HepG2 (cell line): ENCODE data around the gene FBXO24. TPM values are rescaled to one million over a fixed set of nuclear protein-coding genes. Genes with fewer than 3 reads are reported as not detected.

Source experiments
- AHR ChIP-seq: IDR thresholded peaks from 2 replicates; pipeline ENCODE4 v1.6.1; 2018; ENCODE audit warnings: missing genetic modification reagents, missing compliant biosample characterization
- HMGA1 ChIP-seq: sonication (generic); formaldehyde crosslinking; conservative IDR thresholded peaks from 2 replicates; pipeline ENCODE4 v1.4.0; 2020; ENCODE audit warnings: missing genetic modification reagents
- NCOA1 ChIP-seq: sonication (generic); formaldehyde crosslinking; IDR thresholded peaks from 2 replicates; pipeline ENCODE4 v1.9.0; 2021; ENCODE audit warnings: missing genetic modification reagents
- NR1H2 ChIP-seq: sonication (generic); formaldehyde crosslinking; IDR thresholded peaks from 2 replicates; pipeline ENCODE4 v1.8.1; 2022; ENCODE audit warnings: low read depth, missing genetic modification reagents, borderline replicate concordance
- PHF20 ChIP-seq: sonication (generic); formaldehyde crosslinking; IDR thresholded peaks from 2 replicates; pipeline ENCODE4 v1.5.0; 2020; ENCODE audit warnings: mild to moderate bottlenecking, missing genetic modification reagents
- RBM39 ChIP-seq: fragments of 200-400 bp; formaldehyde crosslinking; IDR thresholded peaks from one replicate; pipeline ENCODE4 v1.6.1; 2018; ENCODE audit warnings: antibody characterized with exemption, mild to moderate bottlenecking, low read depth, low read length; ENCODE audit not compliant: poor library complexity, severe bottlenecking
- RFX3 ChIP-seq: IDR thresholded peaks from 2 replicates; pipeline ENCODE4 v1.6.1; 2016; ENCODE audit warnings: missing biosample characterization, missing genetic modification reagents
- SOX5 ChIP-seq: IDR thresholded peaks from 2 replicates; pipeline ENCODE4 v1.6.1; 2016; ENCODE audit warnings: borderline replicate concordance
- SP140L ChIP-seq: sonication (generic); formaldehyde crosslinking; IDR thresholded peaks from 2 replicates; pipeline ENCODE4 v1.4.0; 2020; ENCODE audit warnings: missing genetic modification reagents, borderline replicate concordance
- ZBTB42 ChIP-seq: sonication (generic); formaldehyde crosslinking; IDR thresholded peaks from 2 replicates; pipeline ENCODE4 v1.5.0; 2020; ENCODE audit warnings: mild to moderate bottlenecking, missing genetic modification reagents
- ZNF30 ChIP-seq: sonication (generic); formaldehyde crosslinking; IDR thresholded peaks from 2 replicates; pipeline ENCODE4 v1.5.0; 2020; ENCODE audit warnings: mild to moderate bottlenecking, missing genetic modification reagents
- ZNF446 ChIP-seq: sonication (generic); formaldehyde crosslinking; IDR thresholded peaks from 2 replicates; pipeline ENCODE4 v1.5.0; 2020; ENCODE audit warnings: mild to moderate bottlenecking, missing genetic modification reagents
- ZNF547 ChIP-seq: sonication (generic); formaldehyde crosslinking; IDR thresholded peaks from 2 replicates; pipeline ENCODE4 v1.5.1; 2020; ENCODE audit warnings: mild to moderate bottlenecking, missing genetic modification reagents
- polyA plus RNA-seq, 8 experiments: library from polyadenylated mRNA; depleted of rRNA in 3 of 8; stranded (reverse) in 7 of 8; unstranded in 1 of 8; fragments of >200 nt; fragmentation: Illumina TruSeq in 4 of 8; extraction: Trizol in 4 of 8; gene quantifications; 2 replicates each; pipeline versions ENCODE4 v1.2.1 to v1.2.3, GENCODE V29; 2011 to 2016; ENCODE audit warnings: low read depth in 4 of 8, missing spikeins in 1 of 8, mixed read lengths in 1 of 8; ENCODE audit not compliant: insufficient read depth in 1 of 8
- total RNA-seq, 5 experiments: library from RNA; depleted of rRNA; stranded (reverse); fragments of >200 nt; fragmentation: Illumina TruSeq; extraction: Trizol; gene quantifications; 2 replicates each; pipeline ENCODE4 v1.2.3, GENCODE V29; 2016; ENCODE audit warnings: low read depth in 1 of 5
- TF ChIP-seq, protein P1 (sequence below): sonication (generic); formaldehyde crosslinking; IDR thresholded peaks from 2 replicates; pipeline ENCODE4 v1.5.0; 2020; ENCODE audit warnings: mild to moderate bottlenecking, missing genetic modification reagents
- TF ChIP-seq, protein P2 (sequence below): IDR thresholded peaks from 2 replicates; pipeline ENCODE4 v1.6.1; 2018; ENCODE audit warnings: missing genetic modification reagents, mild to moderate bottlenecking, missing compliant biosample characterization
- TF ChIP-seq, protein P3 (sequence below): sonication (generic); formaldehyde crosslinking; IDR thresholded peaks from 2 replicates; pipeline ENCODE4 v1.5.0; 2020; ENCODE audit warnings: missing genetic modification reagents
- TF ChIP-seq, protein P4 (sequence below): sonication (generic); formaldehyde crosslinking; IDR thresholded peaks from one replicate; pipeline ENCODE4 v1.5.1; 2020; ENCODE audit warnings: mild to moderate bottlenecking, missing genetic modification reagents; ENCODE audit errors: not compliant biosample characterization

Gene FBXO24
- total and polyA plus RNA-seq, 2 of the 13 experiments (the other 11 are each of a cell fraction or from before 2014, with no cell fraction given): 0.20 to 0.55 TPM

- TF ChIP-seq, protein P1, sequence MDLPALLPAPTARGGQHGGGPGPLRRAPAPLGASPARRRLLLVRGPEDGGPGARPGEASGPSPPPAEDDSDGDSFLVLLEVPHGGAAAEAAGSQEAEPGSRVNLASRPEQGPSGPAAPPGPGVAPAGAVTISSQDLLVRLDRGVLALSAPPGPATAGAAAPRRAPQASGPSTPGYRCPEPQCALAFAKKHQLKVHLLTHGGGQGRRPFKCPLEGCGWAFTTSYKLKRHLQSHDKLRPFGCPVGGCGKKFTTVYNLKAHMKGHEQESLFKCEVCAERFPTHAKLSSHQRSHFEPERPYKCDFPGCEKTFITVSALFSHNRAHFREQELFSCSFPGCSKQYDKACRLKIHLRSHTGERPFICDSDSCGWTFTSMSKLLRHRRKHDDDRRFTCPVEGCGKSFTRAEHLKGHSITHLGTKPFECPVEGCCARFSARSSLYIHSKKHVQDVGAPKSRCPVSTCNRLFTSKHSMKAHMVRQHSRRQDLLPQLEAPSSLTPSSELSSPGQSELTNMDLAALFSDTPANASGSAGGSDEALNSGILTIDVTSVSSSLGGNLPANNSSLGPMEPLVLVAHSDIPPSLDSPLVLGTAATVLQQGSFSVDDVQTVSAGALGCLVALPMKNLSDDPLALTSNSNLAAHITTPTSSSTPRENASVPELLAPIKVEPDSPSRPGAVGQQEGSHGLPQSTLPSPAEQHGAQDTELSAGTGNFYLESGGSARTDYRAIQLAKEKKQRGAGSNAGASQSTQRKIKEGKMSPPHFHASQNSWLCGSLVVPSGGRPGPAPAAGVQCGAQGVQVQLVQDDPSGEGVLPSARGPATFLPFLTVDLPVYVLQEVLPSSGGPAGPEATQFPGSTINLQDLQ (CRISPR knock-in tag): no peak
- no peak for TF ChIP-seq SP140L
- TF ChIP-seq AHR (CRISPR knock-in tag): no peak
- TF ChIP-seq, protein P2, sequence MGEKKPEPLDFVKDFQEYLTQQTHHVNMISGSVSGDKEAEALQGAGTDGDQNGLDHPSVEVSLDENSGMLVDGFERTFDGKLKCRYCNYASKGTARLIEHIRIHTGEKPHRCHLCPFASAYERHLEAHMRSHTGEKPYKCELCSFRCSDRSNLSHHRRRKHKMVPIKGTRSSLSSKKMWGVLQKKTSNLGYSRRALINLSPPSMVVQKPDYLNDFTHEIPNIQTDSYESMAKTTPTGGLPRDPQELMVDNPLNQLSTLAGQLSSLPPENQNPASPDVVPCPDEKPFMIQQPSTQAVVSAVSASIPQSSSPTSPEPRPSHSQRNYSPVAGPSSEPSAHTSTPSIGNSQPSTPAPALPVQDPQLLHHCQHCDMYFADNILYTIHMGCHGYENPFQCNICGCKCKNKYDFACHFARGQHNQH (CRISPR knock-in tag): no peak
- TF ChIP-seq, protein P3, sequence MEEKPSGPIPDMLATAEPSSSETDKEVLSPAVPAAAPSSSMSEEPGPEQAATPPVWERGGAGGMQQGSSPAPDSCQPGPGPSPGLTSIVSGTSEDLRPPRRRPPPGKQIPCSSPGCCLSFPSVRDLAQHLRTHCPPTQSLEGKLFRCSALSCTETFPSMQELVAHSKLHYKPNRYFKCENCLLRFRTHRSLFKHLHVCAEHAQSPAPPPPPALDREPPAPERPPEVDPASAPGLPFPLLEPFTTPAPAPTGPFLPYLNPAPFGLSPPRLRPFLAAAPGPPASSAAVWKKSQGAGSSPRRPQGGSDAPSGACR (CRISPR knock-in tag): no peak
- TF ChIP-seq SOX5: no peak
- TF ChIP-seq ZNF547 (CRISPR knock-in tag): peak; percentile 23; the same call in 1 of the 2 replicates
- TF ChIP-seq, protein P4, sequence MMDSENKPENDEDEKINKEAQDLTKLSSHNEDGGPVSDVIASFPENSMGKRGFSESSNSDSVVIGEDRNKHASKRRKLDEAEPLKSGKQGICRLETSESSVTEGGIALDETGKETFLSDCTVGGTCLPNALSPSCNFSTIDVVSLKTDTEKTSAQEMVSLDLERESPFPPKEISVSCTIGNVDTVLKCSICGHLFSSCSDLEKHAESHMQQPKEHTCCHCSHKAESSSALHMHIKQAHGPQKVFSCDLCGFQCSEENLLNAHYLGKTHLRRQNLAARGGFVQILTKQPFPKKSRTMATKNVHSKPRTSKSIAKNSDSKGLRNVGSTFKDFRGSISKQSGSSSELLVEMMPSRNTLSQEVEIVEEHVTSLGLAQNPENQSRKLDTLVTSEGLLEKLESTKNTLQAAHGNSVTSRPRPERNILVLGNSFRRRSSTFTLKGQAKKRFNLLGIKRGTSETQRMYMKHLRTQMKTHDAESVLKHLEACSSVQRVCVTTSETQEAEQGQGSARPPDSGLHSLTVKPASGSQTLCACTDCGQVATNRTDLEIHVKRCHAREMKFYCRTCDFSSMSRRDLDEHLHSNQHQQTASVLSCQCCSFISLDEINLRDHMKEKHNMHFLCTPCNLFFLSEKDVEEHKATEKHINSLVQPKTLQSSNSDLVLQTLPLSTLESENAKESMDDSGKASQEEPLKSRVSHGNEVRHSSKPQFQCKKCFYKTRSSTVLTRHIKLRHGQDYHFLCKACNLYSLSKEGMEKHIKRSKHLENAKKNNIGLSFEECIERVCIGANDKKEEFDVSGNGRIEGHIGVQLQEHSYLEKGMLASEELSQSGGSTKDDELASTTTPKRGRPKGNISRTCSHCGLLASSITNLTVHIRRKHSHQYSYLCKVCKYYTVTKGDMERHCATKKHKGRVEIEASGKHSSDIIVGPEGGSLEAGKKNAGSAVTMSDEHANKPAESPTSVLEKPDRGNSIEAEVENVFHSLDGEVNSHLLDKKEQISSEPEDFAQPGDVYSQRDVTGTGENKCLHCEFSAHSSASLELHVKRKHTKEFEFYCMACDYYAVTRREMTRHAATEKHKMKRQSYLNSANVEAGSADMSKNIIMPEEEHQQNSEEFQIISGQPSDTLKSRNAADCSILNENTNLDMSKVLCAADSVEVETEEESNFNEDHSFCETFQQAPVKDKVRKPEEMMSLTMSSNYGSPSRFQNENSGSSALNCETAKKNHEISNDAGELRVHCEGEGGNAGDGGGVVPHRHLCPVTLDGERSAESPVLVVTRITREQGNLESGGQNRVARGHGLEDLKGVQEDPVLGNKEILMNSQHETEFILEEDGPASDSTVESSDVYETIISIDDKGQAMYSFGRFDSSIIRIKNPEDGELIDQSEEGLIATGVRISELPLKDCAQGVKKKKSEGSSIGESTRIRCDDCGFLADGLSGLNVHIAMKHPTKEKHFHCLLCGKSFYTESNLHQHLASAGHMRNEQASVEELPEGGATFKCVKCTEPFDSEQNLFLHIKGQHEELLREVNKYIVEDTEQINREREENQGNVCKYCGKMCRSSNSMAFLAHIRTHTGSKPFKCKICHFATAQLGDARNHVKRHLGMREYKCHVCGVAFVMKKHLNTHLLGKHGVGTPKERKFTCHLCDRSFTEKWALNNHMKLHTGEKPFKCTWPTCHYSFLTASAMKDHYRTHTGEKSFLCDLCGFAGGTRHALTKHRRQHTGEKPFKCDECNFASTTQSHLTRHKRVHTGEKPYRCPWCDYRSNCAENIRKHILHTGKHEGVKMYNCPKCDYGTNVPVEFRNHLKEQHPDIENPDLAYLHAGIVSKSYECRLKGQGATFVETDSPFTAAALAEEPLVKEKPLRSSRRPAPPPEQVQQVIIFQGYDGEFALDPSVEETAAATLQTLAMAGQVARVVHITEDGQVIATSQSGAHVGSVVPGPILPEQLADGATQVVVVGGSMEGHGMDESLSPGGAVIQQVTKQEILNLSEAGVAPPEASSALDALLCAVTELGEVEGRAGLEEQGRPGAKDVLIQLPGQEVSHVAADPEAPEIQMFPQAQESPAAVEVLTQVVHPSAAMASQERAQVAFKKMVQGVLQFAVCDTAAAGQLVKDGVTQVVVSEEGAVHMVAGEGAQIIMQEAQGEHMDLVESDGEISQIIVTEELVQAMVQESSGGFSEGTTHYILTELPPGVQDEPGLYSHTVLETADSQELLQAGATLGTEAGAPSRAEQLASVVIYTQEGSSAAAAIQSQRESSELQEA (CRISPR knock-in tag): no peak
- no peak for TF ChIP-seq NR1H2 (CRISPR knock-in tag)
- no peak for TF ChIP-seq PHF20 (CRISPR knock-in tag)
- TF ChIP-seq ZNF30 (CRISPR knock-in tag): no peak
- no peak for TF ChIP-seq NCOA1 (CRISPR knock-in tag)
- TF ChIP-seq ZNF446 (CRISPR knock-in tag): no peak
- no peak for TF ChIP-seq ZBTB42 (CRISPR knock-in tag)
- no peak for TF ChIP-seq HMGA1 (CRISPR knock-in tag)
- TF ChIP-seq RFX3 (CRISPR knock-in tag): no peak
- TF ChIP-seq RBM39: no peak
Observed at GRCh38 chr7:100611983-100612729, 26.0 kb downstream of the FBXO24 start, which contains the start of gene MOSPD3 (continued).
